ENCODE results near the gene ABHD2.
"Not testable (repeated sequence)": the region's sequence is repeated elsewhere in the genome, so short reads cannot be mapped to it uniquely, and the experiment has no call there.

Gene ABHD2

DNA sequence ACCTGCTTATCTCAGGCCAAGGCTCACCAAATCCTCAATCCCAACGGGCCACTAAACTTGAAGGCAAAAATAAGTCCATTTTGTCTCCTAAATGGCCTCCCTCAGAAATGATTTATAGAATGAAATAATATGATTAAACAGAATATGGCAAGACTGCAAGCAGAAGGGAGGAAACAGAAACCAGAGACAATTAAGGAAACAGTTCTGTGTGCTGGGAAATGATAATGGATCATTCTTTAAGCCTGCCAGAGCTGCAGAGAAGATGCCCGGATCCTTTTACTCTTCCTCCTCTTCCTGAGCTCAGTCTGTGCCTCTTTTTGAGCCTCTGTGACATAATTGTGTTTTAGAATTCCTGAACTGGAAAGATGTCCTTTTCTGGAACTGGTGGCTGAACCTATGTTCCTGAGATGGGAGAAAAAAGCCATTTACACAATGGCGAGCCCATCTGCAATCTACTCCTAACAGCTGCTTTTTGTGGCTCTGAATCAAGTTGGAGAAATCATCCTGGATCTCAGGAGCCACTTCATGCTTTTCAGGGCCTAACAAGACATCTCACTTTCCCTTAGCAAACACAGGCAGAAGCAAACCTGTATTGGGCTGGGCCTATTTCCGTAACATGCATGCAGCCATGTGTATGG, 2.8 kb upstream of the ABHD2 start:
- Histone ChIP-seq H3K4me3 (no peak overlapping the region), H3K27ac (peak overlapping the region in 1 of 2 donors; percentile 31)
- DNase-seq (ENCODE audit: low spot score) = no peak
- TF ChIP-seq, protein P1, sequence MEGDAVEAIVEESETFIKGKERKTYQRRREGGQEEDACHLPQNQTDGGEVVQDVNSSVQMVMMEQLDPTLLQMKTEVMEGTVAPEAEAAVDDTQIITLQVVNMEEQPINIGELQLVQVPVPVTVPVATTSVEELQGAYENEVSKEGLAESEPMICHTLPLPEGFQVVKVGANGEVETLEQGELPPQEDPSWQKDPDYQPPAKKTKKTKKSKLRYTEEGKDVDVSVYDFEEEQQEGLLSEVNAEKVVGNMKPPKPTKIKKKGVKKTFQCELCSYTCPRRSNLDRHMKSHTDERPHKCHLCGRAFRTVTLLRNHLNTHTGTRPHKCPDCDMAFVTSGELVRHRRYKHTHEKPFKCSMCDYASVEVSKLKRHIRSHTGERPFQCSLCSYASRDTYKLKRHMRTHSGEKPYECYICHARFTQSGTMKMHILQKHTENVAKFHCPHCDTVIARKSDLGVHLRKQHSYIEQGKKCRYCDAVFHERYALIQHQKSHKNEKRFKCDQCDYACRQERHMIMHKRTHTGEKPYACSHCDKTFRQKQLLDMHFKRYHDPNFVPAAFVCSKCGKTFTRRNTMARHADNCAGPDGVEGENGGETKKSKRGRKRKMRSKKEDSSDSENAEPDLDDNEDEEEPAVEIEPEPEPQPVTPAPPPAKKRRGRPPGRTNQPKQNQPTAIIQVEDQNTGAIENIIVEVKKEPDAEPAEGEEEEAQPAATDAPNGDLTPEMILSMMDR (IDR thresholded peaks at IDR 0.05) = no peak

- peak overlapping the region in 1 of 2 donors; percentile 31 for H3K27ac ChIP-seq
- not testable (repeated sequence) for DNase-seq (ENCODE audit: low spot score); H3K4me3 ChIP-seq
These were observed 2.3 kb upstream of the ABHD2 start for GRCh38 chr15:89085933-89086332.

DNA sequence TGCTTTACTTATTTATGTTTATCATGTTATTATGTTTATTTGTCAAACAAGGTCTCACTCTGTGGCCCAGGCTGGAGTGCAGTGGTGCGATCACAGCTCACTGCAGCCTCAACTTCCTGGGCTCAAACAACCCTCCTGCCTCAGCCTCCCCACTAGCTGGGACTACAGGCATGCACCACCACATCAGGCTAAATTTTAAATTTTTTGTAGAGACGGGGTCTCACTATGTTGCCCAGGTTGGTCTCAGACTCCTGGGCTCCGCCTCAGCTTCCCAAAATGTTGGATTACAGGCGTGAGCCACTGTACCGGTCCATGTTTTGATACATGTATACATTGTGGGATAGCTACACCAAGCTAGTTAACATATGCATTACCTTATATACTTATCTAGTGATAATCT, 1.9 kb upstream of the ABHD2 start:
- not testable (repeated sequence) for H3K4me3 ChIP-seq; DNase-seq (ENCODE audit: low spot score)
- peak overlapping the region in 1 of 2 donors; percentile 31 for H3K27ac ChIP-seq

GRCh38 chr15:89087161-89087829, 961 bp upstream of the ABHD2 start:
- DNase-seq (ENCODE audit: low spot score) = no peak
- TF ChIP-seq, protein P1 (IDR thresholded peaks at IDR 0.05) = no peak
- Histone ChIP-seq H3K27ac (peak overlapping the region; percentile 90 to 98), H3K4me3 (peak overlapping the region; percentile 65)

- Histone ChIP-seq H3K27ac (peak overlapping the region; percentile 90 to 98), H3K4me3 (peak overlapping the region; percentile 98)
- DNase-seq (ENCODE audit: low spot score) = no peak
- TF ChIP-seq, protein P1 (IDR thresholded peaks at IDR 0.05) = no peak
These were observed 504 bp downstream of the ABHD2 start for GRCh38 chr15:89088605-89089315.

- H3K4me3 ChIP-seq = peak overlapping the region; percentile 98
- H3K27ac ChIP-seq = peak overlapping the region; percentile 90 to 98
- DNase-seq (ENCODE audit: low spot score) = no peak
- TF ChIP-seq, protein P1 (IDR thresholded peaks at IDR 0.05) = no peak
These were observed 1.3 kb downstream of the ABHD2 start for GRCh38 chr15:89089316-89090230.

DNA sequence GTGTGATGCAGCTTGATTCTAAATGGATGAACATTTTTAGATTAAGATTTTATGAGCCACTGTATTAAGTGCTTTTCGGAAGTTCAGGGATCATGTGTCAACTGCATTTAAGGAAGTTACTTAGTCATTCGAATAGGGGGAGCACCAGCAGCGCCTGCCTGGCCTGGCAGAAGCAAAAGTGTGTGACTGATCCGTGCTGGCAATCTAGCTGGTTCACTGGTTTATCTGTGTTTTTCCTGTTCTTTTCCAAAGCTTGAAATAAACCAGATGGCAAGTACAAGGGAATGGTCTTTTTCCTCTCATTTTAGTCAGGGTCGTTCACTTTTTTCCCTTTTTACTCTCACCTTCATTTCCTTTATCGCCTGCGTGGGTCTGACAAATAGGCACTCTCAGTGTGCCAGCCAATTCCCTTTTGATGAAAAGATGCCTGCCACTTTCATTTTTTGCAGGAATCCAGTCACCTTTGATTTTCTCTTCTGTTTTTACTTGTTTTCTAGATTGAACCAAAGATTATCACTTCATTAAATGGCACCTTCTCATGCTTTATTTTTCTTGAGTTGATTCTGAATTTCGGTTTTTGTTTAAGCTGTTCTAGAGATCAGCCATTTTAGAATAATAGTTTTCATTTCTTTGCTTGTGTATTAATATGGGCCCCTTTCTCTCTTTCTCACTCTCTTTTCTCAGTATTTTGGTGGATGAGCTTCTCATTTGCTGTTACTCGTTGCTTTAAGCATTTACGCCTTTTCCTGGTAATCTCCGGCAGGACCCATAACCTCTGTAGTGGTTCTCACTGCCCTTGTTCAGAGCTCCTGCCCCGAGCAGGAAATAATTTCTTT, 2.8 kb downstream of the ABHD2 start:
- Histone ChIP-seq H3K27ac (peak overlapping the region; percentile 90 to 98), H3K4me3 (peak overlapping the region; percentile 98)
- peak; percentile 86 for DNase-seq (ENCODE audit: low spot score)
- TF ChIP-seq, protein P1 (IDR thresholded peaks at IDR 0.05) = no peak

Measured in coronary artery (tissue), 2 donors.